OCI-LY3 (cell line): ENCODE results near the gene GLDN.

Source experiments
- H2AFZ ChIP-seq: fragments of 200-600, 300-600 bp; shearing (Covaris generic); 2 replicates; pipeline ENCODE4 v1.6.0; 2014; ENCODE audit warnings: antibody characterized with exemption, low read depth, low read length
- H3K27ac ChIP-seq: fragments of 200-600, 300-600 bp; sonication (generic); 2 replicates; pipeline ENCODE4 v1.5.1; 2014; ENCODE audit warnings: mild to moderate bottlenecking, low read length, moderate library complexity, mixed read lengths
- H3K27me3 ChIP-seq: fragments of 200-600, 300-600 bp; sonication (generic); 2 replicates; pipeline ENCODE4 v1.6.1; 2014; ENCODE audit warnings: low read depth, low read length, mixed read lengths
- H3K36me3 ChIP-seq: fragments of 200-600, 300-600 bp; sonication (generic); replicated peaks from 2 replicates; pipeline ENCODE3; 2014; ENCODE audit warnings: low read depth, low read length, mixed read lengths
- H3K4me1 ChIP-seq: fragments of 300-600, 200-600 bp; sonication (generic); 2 replicates; pipeline ENCODE4 v1.6.1; 2014; ENCODE audit warnings: low read length, mixed read lengths
- H3K4me2 ChIP-seq: fragments of 200-600, 300-600 bp; sonication (generic); 2 replicates; pipeline ENCODE4 v1.6.1; 2014; ENCODE audit warnings: low read length, mixed read lengths
- H3K4me3 ChIP-seq: fragments of 300-600, 200-600 bp; sonication (generic); 2 replicates; pipeline ENCODE4 v1.5.1; 2014; ENCODE audit warnings: antibody characterized with exemption, mild to moderate bottlenecking, low read length, moderate library complexity
- H3K79me2 ChIP-seq: fragments of 300-600, 200-600 bp; shearing (Covaris generic); 2 replicates; pipeline ENCODE4 v1.6.1; 2014; ENCODE audit warnings: mild to moderate bottlenecking, low read length, mixed read lengths
- H3K9ac ChIP-seq: fragments of 300-600, 200-600 bp; shearing (Covaris generic); 2 replicates; pipeline ENCODE4 v1.6.0; 2014; ENCODE audit warnings: mild to moderate bottlenecking, low read length, moderate library complexity
- H3K9me3 ChIP-seq: fragments of 200-600, 300-600 bp; shearing (Covaris generic); 2 replicates; pipeline ENCODE4 v1.6.1; 2014; ENCODE audit warnings: low read length, mixed read lengths; ENCODE audit not compliant: insufficient read depth
- H4K20me1 ChIP-seq: fragments of 200-600, 300-600 bp; sonication (generic); 2 replicates; pipeline ENCODE4 v1.6.1; 2016; ENCODE audit warnings: low read length, mixed read lengths; ENCODE audit not compliant: insufficient read depth
- CTCF ChIP-seq: fragments of 200-600, 300-600 bp; sonication (generic); IDR thresholded peaks from 2 replicates; pipeline ENCODE4 v1.5.1; 2014; ENCODE audit warnings: antibody characterized with exemption, low read length, low read depth
- EZH2phosphoT487 ChIP-seq: fragments of 200-600 bp; shearing (Covaris generic); IDR thresholded peaks from 2 replicates; pipeline ENCODE4 v1.6.1; 2018; ENCODE audit warnings: antibody characterized with exemption, mixed run types, low read depth

GLDN gene

GRCh38 chr15:51349156-51349844, 7.8 kb downstream of the GLDN start:
- Histone ChIP-seq H3K27me3 (no peaks in the 10 kb centered on the region; the same call in 1 of the 2 replicates), H2AFZ (peak overlapping the region; percentile 78), H3K4me1 (peaks cover 16% of the 10 kb centered on the region), H3K9ac (no peak overlapping the region), H3K4me3 (no peak overlapping the region), H3K4me2 (peak overlapping the region; percentile 39), H3K79me2 (no peaks in the 10 kb centered on the region), H3K36me3 (no peaks in the 10 kb centered on the region), H3K9me3 (no peaks in the 10 kb centered on the region), H3K27ac (no peak overlapping the region), H4K20me1 (no peaks in the 10 kb centered on the region)
- TF ChIP-seq EZH2phosphoT487 (no peak), CTCF (no peak)

GRCh38 chr15:51350723-51351122, 9.3 kb downstream of the GLDN start:
- Histone ChIP-seq H3K27me3 (no peaks in the 10 kb centered on the region; the same call in 1 of the 2 replicates), H3K79me2 (no peaks in the 10 kb centered on the region), H4K20me1 (no peaks in the 10 kb centered on the region), H3K4me2 (no peak overlapping the region), H3K27ac (no peak overlapping the region), H3K9me3 (no peaks in the 10 kb centered on the region), H3K36me3 (no peaks in the 10 kb centered on the region), H3K9ac (no peak overlapping the region), H3K4me3 (no peak overlapping the region), H3K4me1 (peaks cover 16% of the 10 kb centered on the region), H2AFZ (no peak overlapping the region)
- TF ChIP-seq EZH2phosphoT487 = no peak
- no peak for TF ChIP-seq CTCF

GRCh38 chr15:51353976-51354375, 12.5 kb downstream of the GLDN start:
- no peak overlapping the region for H3K27ac ChIP-seq
- H3K9ac ChIP-seq = no peak overlapping the region
- no peak for TF ChIP-seq CTCF
- TF ChIP-seq EZH2phosphoT487 = no peak
- no peaks in the 10 kb centered on the region for H3K36me3 ChIP-seq
- H3K4me3 ChIP-seq = no peak overlapping the region
- no peaks in the 10 kb centered on the region for H3K9me3 ChIP-seq
- H3K79me2 ChIP-seq = no peaks in the 10 kb centered on the region
- H4K20me1 ChIP-seq = no peaks in the 10 kb centered on the region
- no peak overlapping the region for H3K4me2 ChIP-seq
- peaks cover 6% of the 10 kb centered on the region for H3K4me1 ChIP-seq
- no peak overlapping the region for H2AFZ ChIP-seq
- no peaks in the 10 kb centered on the region; the same call in 1 of the 2 replicates for H3K27me3 ChIP-seq

GRCh38 chr15:51355096-51355495, 13.6 kb downstream of the GLDN start:
- Histone ChIP-seq H3K9ac (no peak overlapping the region), H3K27ac (no peak overlapping the region), H4K20me1 (no peaks in the 10 kb centered on the region), H3K27me3 (no peaks in the 10 kb centered on the region; the same call in 1 of the 2 replicates), H3K79me2 (no peaks in the 10 kb centered on the region), H3K4me2 (no peak overlapping the region), H2AFZ (no peak overlapping the region), H3K4me3 (no peak overlapping the region), H3K9me3 (no peaks in the 10 kb centered on the region), H3K4me1 (0 out of 2 replicates have a peak, but pooled peaks cover 4% of the 10 kb centered on the region), H3K36me3 (no peaks in the 10 kb centered on the region)
- TF ChIP-seq CTCF (no peak), EZH2phosphoT487 (no peak)
